C4-2B (cell line): ENCODE results near the gene BCKDK.

Experiments
- ZFX ChIP-seq: fragments of 450-650 bp; IDR thresholded peaks from 2 replicates; pipeline ENCODE4 v1.6.1; 2017
- TF ChIP-seq, protein P1 (sequence below): fragments of 450-650 bp; conservative IDR thresholded peaks from 2 replicates; pipeline ENCODE4 v1.5.1; 2017; ENCODE audit warnings: mild to moderate bottlenecking

DNA sequence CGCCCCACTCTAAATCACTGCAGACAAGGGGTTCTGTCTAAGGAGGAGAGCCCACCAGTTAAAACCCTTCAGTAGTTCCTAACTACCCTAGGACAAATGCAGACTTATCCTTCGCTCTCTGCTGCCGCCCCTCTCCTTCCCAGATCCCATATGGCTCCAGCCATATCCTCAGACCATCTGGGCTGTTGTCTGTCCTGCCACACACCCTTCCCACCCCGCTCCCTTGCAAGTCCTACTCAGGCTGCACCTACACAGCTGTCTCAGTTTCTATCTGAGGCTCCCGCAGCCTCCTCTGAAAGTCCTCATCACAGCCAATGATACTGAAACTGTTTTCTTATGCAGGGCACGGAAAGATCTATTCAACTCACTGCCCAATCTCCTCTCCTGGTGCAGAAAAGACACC, 720 bp upstream of the BCKDK start:
- TF ChIP-seq, protein P1, sequence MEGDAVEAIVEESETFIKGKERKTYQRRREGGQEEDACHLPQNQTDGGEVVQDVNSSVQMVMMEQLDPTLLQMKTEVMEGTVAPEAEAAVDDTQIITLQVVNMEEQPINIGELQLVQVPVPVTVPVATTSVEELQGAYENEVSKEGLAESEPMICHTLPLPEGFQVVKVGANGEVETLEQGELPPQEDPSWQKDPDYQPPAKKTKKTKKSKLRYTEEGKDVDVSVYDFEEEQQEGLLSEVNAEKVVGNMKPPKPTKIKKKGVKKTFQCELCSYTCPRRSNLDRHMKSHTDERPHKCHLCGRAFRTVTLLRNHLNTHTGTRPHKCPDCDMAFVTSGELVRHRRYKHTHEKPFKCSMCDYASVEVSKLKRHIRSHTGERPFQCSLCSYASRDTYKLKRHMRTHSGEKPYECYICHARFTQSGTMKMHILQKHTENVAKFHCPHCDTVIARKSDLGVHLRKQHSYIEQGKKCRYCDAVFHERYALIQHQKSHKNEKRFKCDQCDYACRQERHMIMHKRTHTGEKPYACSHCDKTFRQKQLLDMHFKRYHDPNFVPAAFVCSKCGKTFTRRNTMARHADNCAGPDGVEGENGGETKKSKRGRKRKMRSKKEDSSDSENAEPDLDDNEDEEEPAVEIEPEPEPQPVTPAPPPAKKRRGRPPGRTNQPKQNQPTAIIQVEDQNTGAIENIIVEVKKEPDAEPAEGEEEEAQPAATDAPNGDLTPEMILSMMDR = no peak
- TF ChIP-seq ZFX = no peak
